ENCODE results near the gene MPHOSPH6.

DNA sequence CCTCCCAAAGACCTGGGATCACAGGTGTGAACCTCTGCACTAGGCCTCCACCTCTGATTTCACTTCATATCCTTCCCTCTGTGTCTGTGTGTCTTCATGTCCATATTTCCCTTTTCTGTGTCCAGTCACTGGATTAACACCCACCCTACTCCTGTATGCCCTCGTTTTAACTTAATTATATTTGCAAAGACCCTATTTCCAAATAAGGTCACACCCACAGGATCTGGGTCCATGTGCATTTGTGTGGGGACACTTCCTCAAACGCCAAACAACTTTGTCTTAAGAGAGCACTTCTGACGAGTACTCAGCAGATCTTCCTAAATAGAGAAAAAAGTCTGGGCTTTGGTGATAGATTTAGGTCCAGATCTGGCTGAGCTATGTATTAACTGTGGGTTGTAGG is 56.3 kb downstream of the MPHOSPH6 start:
- TF ChIP-seq POLR2A (IDR thresholded peaks at IDR 0.05), result no peak
- TF ChIP-seq POLR2AphosphoS5 (IDR thresholded peaks at IDR 0.05), result no peak
- TF ChIP-seq CTCF (IDR thresholded peaks at IDR 0.05), result no peak
